CD4-positive, alpha-beta T cell treated with Interleukin-17A for 4 hours (primary cell): ENCODE data around the gene PTPRU.

Source experiments
- DNase-seq: peaks from one replicate; pipeline ENCODE4 v3.0.0-alpha.2; 2020; ENCODE audit warnings: mixed read lengths

Gene PTPRU

DNA sequence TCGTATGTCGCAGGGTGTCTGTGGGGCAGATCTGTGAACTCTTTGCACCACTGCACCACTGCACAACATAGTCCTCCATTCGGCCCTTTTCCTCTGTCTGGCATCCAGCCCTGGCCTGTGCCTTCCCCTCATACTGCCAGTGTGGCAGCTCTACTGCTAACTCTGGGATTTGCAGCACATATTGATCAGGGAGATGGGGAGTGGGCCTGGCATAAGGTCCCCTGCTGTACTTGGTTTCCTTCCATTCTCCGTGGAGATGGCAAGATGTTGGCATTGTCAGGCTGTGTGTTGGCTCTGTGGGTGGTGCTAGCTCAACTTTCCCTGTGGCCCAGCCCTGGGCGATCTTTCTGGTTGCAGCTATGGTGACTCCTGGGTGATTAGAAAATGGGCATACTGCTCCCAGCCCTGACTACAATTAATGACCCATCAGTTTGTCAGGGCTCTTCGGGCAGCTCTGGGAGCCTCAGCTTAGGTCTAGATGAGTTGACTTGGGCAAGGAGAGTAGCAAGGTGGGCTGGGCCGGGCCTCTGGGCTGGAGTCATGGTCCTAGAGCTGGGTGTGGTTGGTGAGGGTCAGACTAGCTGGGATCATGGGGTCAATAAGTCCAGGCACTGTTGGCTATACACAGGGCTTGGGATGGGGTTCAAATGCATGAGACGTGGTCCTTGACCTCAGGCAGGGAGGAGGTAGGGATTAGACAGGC lies 11.4 kb downstream of the PTPRU start:
- no peak for DNase-seq

- DNase-seq, result no peak
These were observed 12.1 kb downstream of the PTPRU start for GRCh38 chr1:29248409-29248808.

DNA sequence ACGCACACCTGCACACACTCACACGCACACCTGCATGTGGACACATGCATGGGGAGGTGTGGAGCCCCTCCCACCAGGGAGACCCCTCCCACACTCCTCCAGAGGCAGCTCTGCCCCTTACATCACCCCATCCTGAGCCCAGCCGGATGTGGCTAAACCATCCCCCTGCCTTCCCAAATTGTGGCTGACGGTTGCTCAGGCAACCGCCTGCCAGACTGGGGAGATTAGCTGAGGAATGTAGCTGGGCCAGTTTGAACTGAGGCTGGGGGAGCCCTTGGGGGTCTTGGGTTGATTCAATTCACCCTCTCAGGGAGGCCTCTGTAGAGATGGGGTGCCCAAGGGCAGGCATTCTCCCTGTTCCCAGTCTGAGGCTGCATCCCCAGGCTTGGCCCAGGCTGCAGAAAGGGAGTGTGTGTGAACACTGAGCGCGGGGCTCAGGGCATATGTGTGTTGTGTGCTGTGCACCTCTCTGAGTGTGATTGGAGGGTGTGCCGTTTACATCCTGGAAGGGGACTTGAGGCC lies 12.9 kb downstream of the PTPRU start:
- no peak for DNase-seq

DNA sequence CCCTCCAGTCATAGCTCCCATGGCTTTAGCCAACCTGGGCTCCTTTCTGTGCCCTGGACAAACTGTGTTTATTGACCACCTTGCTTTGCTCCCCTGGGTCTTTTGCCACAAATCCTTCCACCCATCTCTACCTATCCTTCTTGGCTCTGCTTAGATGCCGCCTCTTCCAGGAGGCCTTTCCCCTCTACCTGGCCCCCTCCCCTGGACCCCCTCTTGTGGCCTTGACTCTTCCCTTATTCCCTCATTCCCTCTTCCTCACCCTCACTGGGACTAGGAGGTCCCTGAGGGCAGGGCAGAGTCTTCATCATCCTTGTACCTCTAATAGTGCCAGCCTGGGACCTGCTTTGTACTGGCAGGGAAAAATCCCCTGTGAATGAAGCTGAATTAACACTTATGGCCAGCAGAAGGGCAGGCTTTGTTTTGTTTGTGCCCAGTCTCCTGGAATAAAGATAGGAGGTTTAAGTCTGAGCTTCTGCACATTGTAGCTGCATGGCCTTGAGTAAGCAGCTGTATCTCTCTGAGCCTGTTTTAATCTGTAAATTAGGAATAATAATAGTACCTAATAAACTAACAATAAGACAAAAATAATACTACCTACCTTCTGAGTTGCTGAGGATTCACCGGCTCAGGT lies 13.7 kb downstream of the PTPRU start:
- no peak for DNase-seq

- DNase-seq, result no peak
These were observed 15.1 kb downstream of the PTPRU start for GRCh38 chr1:29251164-29252124.

DNA sequence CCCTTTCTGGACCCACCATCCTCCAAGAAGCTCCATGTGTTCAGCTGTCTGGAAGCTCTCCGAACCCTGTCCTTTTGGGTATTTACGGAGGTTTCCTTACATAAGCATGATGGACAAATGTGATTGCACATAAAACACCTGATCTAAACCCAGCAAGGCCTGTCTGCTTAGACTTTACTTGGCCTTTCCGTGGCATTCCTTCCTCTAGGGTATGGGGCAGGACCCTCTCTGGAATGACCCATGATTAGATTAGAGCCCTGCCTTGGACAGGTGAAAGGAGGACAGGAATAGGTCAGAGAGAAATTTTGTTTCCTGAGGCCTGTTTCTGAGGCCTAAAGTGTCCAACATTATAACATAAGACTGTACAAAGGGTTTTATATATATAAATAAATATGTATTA lies 16.9 kb downstream of the PTPRU start:
- DNase-seq, result no peak

- DNase-seq, result no peak
These were observed 18.0 kb downstream of the PTPRU start for GRCh38 chr1:29254346-29254745.

DNA sequence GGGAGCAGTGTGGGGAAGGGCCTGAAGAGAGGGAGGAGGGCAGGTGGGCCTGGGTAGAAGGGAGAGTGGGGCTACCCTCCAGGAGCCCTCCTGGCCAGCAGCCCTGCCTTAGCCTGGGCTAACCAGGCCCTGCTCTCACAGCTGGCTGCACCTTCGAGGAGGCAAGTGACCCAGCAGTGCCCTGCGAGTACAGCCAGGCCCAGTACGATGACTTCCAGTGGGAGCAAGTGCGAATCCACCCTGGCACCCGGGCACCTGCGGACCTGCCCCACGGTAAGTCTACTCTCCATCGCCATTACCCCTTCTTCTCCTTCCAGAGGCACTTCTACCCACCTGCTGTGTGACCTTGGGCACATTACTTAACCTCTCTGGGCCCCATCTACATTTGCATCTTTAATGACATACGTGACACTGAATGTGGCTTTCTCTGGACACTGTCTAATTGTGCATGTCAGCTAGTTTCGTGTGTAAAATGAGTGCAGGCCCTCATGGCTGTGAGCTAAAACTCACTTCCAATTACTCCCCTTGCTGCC lies 18.9 kb downstream of the PTPRU start:
- DNase-seq, result no peak

DNA sequence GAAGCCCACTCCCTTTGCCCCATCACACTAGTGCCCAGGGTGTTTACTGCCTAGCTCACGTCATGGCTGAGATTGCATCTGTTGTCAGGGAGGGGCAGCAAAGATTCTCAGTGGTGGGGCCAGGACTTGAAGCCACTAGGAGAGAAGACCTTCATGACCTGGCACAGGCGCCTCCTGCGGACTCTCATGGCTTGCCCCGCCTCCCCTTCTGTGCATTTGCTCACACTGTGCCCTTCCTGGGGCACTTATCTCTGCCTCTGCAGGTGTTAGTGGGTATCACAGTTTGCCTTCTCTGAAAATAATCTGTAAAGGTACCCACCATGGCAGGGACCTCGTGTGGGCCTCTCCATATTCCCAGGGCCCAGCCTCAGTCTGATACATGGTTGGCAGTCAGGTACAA lies 20.1 kb downstream of the PTPRU start:
- no peak for DNase-seq

GRCh38 chr1:29256979-29257804 lies 20.9 kb downstream of the PTPRU start:
- DNase-seq, result no peak

DNA sequence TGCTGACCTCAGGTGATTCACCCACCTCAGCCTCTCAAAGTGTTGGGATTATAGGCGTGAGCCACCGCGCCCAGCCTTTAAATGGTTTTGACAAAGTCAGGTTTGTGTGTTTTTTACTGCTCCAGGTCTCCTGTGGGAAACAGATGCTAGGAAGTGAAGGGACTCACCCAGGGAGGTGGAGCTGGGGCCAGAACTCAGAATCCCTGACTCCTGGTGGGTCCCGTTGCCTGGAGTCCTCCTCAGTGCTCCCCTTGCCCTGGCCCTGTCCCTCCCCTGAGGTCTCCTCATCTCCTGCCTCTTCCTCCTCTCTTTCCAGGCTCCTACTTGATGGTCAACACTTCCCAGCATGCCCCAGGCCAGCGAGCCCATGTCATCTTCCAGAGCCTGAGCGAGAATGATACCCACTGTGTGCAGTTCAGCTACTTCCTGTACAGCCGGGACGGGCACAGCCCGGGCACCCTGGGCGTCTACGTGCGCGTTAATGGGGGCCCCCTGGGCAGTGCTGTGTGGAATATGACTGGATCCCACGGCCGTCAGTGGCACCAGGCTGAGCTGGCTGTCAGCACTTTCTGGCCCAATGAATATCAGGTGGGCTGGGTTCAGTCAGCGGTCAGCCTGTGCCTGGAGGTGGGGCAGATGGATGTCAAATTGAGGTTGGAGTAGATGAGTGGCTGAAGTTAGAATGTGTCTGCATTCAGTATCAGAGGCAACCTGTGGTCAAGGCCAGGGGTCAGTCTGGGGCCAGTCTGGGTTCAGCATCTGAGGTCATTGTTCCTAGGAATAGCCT lies 22.1 kb downstream of the PTPRU start:
- no peak for DNase-seq

GRCh38 chr1:29258976-29259801 lies 22.9 kb downstream of the PTPRU start:
- DNase-seq, result no peak

DNA sequence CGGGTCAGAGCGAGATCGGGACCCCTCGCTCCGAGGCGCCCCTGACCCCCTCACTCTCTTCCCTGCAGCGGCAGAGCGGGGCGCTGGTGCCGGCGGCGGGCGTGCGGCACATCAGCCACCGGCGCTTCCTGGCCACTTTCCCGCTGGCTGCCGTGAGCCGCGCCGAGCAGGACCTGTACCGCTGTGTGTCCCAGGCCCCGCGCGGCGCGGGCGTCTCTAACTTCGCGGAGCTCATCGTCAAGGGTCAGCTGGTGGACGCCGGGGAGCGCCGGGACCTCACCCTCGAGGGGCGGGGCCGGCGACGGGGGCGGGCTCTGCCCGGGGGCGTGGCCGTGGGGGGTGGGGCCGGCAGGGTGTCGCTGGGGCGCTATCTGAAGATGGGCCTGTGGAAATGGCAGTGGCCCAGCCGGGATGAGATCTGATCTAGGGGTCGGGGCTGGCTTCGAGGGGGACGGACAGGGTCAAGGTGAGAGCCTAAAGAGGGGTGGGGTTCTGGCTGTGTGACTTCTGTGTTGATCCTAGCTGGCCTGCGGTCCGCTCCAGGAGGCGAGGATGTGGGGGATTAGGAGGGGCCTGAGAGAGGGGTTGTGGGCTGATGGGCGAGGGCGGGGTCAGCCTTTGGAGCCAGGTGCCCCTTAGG lies 23.6 kb downstream of the PTPRU start:
- DNase-seq, result peak; percentile 44

- DNase-seq, result no peak
These were observed 24.2 kb downstream of the PTPRU start for GRCh38 chr1:29260531-29260930.

GRCh38 chr1:29264773-29265389 lies 28.6 kb downstream of the PTPRU start:
- no peak for DNase-seq

DNA sequence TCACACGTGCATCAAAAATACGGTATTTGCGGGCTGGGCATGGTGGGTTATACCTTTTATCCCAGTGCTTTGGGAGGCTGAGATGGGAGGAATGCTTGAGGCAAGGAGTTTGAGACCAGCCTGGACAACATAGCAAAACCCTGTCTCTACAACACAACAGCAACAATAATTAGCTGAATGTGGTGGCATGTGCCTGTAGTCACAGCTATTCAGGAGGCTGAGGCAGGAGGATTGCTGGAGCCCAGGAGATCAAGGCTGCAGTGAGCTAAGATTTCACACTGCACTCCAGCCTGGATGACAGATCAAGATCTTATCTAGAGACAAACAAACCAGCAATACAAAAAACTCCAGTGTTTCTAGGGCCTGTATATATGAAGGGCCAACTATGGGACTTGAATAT lies 30.6 kb downstream of the PTPRU start:
- DNase-seq, result no peak

GRCh38 chr1:29267321-29268070 lies 31.2 kb downstream of the PTPRU start:
- DNase-seq, result no peak

DNA sequence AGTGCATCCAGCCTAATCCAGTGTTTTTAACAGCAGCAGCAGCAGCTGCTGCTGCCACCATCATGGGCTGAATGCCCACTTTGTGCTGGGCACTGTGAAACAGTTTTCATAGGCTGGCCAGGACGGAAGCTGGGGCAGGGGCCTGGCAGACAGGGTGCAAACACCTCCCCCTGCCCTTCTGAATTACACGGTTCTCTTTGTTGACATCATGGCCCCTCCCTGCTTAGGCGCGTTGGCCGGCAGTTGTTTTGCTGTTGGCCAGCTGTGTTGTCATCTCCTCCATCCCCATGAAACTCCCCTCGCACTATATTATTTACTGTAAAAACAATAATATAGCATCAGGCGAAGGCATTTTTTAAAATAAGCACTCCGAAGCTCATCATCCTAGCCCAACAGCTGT lies 33.1 kb downstream of the PTPRU start:
- DNase-seq, result no peak
